Suprapubic skin (tissue), 4 donors: ENCODE results near the gene PIGV. TPM values are rescaled to one million over a fixed set of nuclear protein-coding genes. Genes with fewer than 3 reads are reported as not detected.

Experiments
- DNase-seq, 2 donors: peaks; one replicate each; pipeline ENCODE4 v3.0.0-alpha.2; 2019; ENCODE audit warnings: low spot score in 2 of 2
- H3K27ac ChIP-seq: fragments of 200-600 bp; sonication (generic); one replicate; pipeline ENCODE4 v1.5.1; 2019
- H3K27me3 ChIP-seq: fragments of 200-600 bp; sonication (generic); one replicate; pipeline ENCODE4 v1.5.1; 2019
- H3K36me3 ChIP-seq: fragments of 200-600 bp; sonication (generic); one replicate; pipeline ENCODE4 v1.5.1; 2019
- H3K4me1 ChIP-seq: fragments of 200-600 bp; sonication (generic); one replicate; pipeline ENCODE4 v1.5.1; 2019
- H3K4me3 ChIP-seq: fragments of 200-600 bp; sonication (generic); one replicate; pipeline ENCODE4 v1.5.1; 2019; ENCODE audit warnings: mild to moderate bottlenecking
- H3K9me3 ChIP-seq: fragments of 200-600 bp; sonication (generic); one replicate; pipeline ENCODE4 v1.5.1; 2019
- CTCF ChIP-seq, 2 donors: fragments of 200-600 bp in 1 of 2; fragments of 450-650 bp in 1 of 2; sonication (generic) in 1 of 2; IDR thresholded peaks; one replicate each; pipeline ENCODE4 v1.5.1; 2016 to 2019; ENCODE audit warnings: antibody characterized with exemption in 2 of 2, mild to moderate bottlenecking in 1 of 2, moderate library complexity in 1 of 2
- EP300 ChIP-seq: sonication (generic); formaldehyde crosslinking; IDR thresholded peaks from one replicate; pipeline ENCODE4 v1.6.1; 2017; ENCODE audit warnings: antibody characterized with exemption
- POLR2A ChIP-seq, 2 donors: fragments of 450-650 bp; IDR thresholded peaks; one replicate each; pipeline ENCODE4 v1.6.1; 2017; ENCODE audit warnings: antibody characterized with exemption in 2 of 2, mild to moderate bottlenecking in 2 of 2, moderate library complexity in 2 of 2
- POLR2AphosphoS5 ChIP-seq, 3 donors: sonication (generic); formaldehyde crosslinking; IDR thresholded peaks; one replicate each; pipeline ENCODE4 v1.6.1; 2017; ENCODE audit warnings: antibody characterized with exemption in 3 of 3
- WGBS: methylation state at CpG from one replicate; pipeline ENCODE4 v1.1.5; 2018; 5-methylcytosine and 5-hydroxymethylcytosine counted together
- total RNA-seq, 4 donors: library from RNA; depleted of rRNA; stranded (reverse); fragments of >200 nt; gene quantifications; one replicate each; pipeline ENCODE4 v1.1.0, GENCODE V29; 2016

Gene PIGV
- total RNA-seq, 4 donors from 2014 or later, result 15.9 to 31.5 (median 25.6) TPM

DNA sequence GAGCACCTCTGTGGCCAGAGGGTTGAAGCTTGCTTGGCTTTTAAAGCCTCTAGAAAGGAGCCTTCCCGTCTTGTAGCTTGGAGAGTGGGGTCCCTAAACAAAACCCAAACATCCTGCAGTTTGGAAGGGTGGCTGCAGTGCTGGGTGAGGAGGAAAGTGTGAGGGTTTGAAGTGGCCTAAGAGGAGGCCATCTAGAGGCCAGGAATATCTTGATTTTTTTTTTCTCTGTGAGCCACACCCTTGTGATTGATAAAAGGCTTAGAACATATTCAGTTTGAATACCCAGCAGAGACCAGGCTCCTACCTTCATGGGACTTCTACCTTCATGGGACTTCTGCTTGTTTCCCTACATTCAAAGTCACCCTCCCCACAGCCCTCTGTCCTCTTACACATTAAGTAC is 37.3 kb upstream of the PIGV start:
- DNase-seq, result no peak
- TF ChIP-seq EP300, result no peak
- no peak for TF ChIP-seq CTCF (IDR thresholded peaks at IDR 0.05)
- no peak for TF ChIP-seq POLR2A (IDR thresholded peaks at IDR 0.05)
- no peak for TF ChIP-seq POLR2AphosphoS5 (IDR thresholded peaks at IDR 0.05)
- peaks cover 16% of the 10 kb centered on the region for H3K36me3 ChIP-seq
- WGBS, result 91% methylated on average over 1 of the region's 1 CpG
- H3K27me3 ChIP-seq, result no peaks in the 10 kb centered on the region
- no peaks in the 10 kb centered on the region for H3K9me3 ChIP-seq
- H3K4me1 ChIP-seq, result peaks cover 51% of the 10 kb centered on the region
- no peak overlapping the region for H3K4me3 ChIP-seq
- no peak overlapping the region for H3K27ac ChIP-seq

DNA sequence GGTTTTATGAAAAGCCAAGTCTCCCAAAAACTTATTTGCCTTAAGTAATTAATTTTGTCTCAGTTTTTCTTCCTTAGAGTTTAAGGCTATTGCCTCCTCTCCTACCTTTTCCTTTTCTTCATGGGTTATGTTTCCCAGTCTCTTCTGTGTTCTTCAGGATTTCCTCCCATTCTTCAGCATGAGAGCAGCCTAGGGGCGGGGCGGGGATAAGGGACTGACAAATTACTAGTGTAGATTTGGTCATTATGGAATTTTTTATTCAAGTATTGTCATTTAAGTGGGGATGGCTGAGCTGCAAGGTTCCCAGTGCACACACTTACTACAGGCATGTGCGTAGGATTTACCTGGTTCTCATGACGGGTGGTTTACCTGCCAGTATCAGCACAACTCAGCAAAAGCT is 35.2 kb upstream of the PIGV start:
- 93% methylated on average over 4 of the region's 4 CpGs for WGBS
- TF ChIP-seq CTCF (IDR thresholded peaks at IDR 0.05), result no peak
- TF ChIP-seq EP300, result no peak
- TF ChIP-seq POLR2A (IDR thresholded peaks at IDR 0.05), result no peak
- TF ChIP-seq POLR2AphosphoS5 (IDR thresholded peaks at IDR 0.05), result no peak
- H3K4me1 ChIP-seq, result peaks cover 52% of the 10 kb centered on the region
- H3K4me3 ChIP-seq, result no peak overlapping the region
- no peak for DNase-seq
- H3K9me3 ChIP-seq, result no peaks in the 10 kb centered on the region
- no peak overlapping the region for H3K27ac ChIP-seq
- H3K36me3 ChIP-seq, result peaks cover 15% of the 10 kb centered on the region
- H3K27me3 ChIP-seq, result no peaks in the 10 kb centered on the region

- no peak for DNase-seq
- Histone ChIP-seq H3K27ac (no peak overlapping the region), H3K4me3 (no peak overlapping the region), H3K36me3 (peaks cover 26% of the 10 kb centered on the region), H3K27me3 (no peaks in the 10 kb centered on the region), H3K9me3 (no peaks in the 10 kb centered on the region), H3K4me1 (peaks cover 41% of the 10 kb centered on the region)
- TF ChIP-seq CTCF (IDR thresholded peaks at IDR 0.05) (no peak), EP300 (no peak), POLR2AphosphoS5 (IDR thresholded peaks at IDR 0.05) (no peak), POLR2A (IDR thresholded peaks at IDR 0.05) (no peak)
- 72% methylated on average over 5 of the region's 5 CpGs for WGBS
Observed at GRCh38 chr1:26754086-26754874, 33.5 kb upstream of the PIGV start.

DNA sequence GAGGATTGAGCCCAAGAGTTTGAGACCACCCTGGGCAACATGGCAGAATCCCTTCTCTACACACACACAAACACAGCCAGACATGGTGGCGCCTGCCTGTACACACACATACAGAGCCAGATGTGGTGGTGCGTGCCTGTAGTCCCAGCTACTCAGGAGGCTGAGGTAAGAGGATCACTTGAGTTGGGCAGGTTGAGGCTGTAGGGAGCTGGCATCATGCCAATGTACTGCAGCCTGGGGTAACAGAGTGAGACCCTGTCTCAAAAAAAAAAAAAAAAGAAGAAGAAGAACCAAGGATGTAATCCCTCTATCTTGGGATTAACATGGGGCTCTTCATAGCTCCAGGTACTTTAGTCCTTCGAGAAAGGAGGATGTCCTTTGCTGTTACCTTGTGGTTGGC is 29.4 kb upstream of the PIGV start:
- Histone ChIP-seq H3K4me1 (peaks cover 15% of the 10 kb centered on the region), H3K9me3 (no peaks in the 10 kb centered on the region), H3K27me3 (no peaks in the 10 kb centered on the region), H3K36me3 (peaks cover 50% of the 10 kb centered on the region), H3K27ac (no peak overlapping the region), H3K4me3 (no peak overlapping the region)
- DNase-seq, result no peak
- TF ChIP-seq POLR2AphosphoS5 (IDR thresholded peaks at IDR 0.05) (no peak), POLR2A (IDR thresholded peaks at IDR 0.05) (no peak), EP300 (no peak), CTCF (IDR thresholded peaks at IDR 0.05) (no peak)
- 97% methylated on average over 3 of the region's 3 CpGs for WGBS

GRCh38 chr1:26759531-26759930 is 28.2 kb upstream of the PIGV start:
- H3K27me3 ChIP-seq, result no peaks in the 10 kb centered on the region
- H3K36me3 ChIP-seq, result peaks cover 62% of the 10 kb centered on the region
- peaks cover 6% of the 10 kb centered on the region for H3K4me1 ChIP-seq
- DNase-seq, result no peak
- H3K27ac ChIP-seq, result no peak overlapping the region
- H3K9me3 ChIP-seq, result no peaks in the 10 kb centered on the region
- H3K4me3 ChIP-seq, result no peak overlapping the region
- TF ChIP-seq EP300, result no peak
- TF ChIP-seq POLR2AphosphoS5 (IDR thresholded peaks at IDR 0.05), result no peak
- TF ChIP-seq CTCF (IDR thresholded peaks at IDR 0.05), result no peak
- no peak for TF ChIP-seq POLR2A (IDR thresholded peaks at IDR 0.05)
